HUDEP-2 (cell line): ENCODE results near the gene SOS2.
A peak's percentile ranks its signal among the peaks of the same experiment; 100 is the strongest.
"Not testable (repeated sequence)": the region's sequence is repeated elsewhere in the genome, so short reads cannot be mapped to it uniquely, and the experiment has no call there.

ENCODE experiments used
- DNase-seq, 76 experiments: peaks; one replicate each; lab custom pipeline; 2025; ENCODE audit not compliant: unreplicated experiment in 76 of 76; lab: John Stamatoyannopoulos, UW

SOS2 gene

GRCh38 chr14:50088117-50088515 is 143.3 kb downstream of the SOS2 start:
- DNase-seq = peak in 3 of 76 experiments; percentile 14 to 39 (median 34)

- peak in 48 of 76 experiments; percentile 6 to 61 (median 30) for DNase-seq
These were observed 143.8 kb downstream of the SOS2 start for GRCh38 chr14:50087341-50088116.

- DNase-seq = no peak
These were observed 145.1 kb downstream of the SOS2 start for GRCh38 chr14:50086321-50086711.

- DNase-seq = no peak
These were observed 145.6 kb downstream of the SOS2 start for GRCh38 chr14:50085570-50086320.

- no peak for DNase-seq
These were observed 146.7 kb downstream of the SOS2 start for GRCh38 chr14:50084666-50085065.

GRCh38 chr14:50083467-50084337 is 147.7 kb downstream of the SOS2 start:
- no peak for DNase-seq

- DNase-seq = no peak
These were observed 148.5 kb downstream of the SOS2 start for GRCh38 chr14:50082784-50083466.

GRCh38 chr14:50082308-50082742 is 149.1 kb downstream of the SOS2 start:
- no peak for DNase-seq

GRCh38 chr14:50079103-50079502 is 152.3 kb downstream of the SOS2 start:
- DNase-seq = not testable (repeated sequence)

- not testable (repeated sequence) for DNase-seq
These were observed 157.7 kb downstream of the SOS2 start for GRCh38 chr14:50073663-50074062.

- no peak for DNase-seq
These were observed 159.0 kb downstream of the SOS2 start for GRCh38 chr14:50072395-50072794.

- no peak for DNase-seq
These were observed 160.4 kb downstream of the SOS2 start for GRCh38 chr14:50070840-50071548.

- DNase-seq = no peak
These were observed 161.1 kb downstream of the SOS2 start for GRCh38 chr14:50070230-50070629.

- no peak for DNase-seq
These were observed 162.1 kb downstream of the SOS2 start for GRCh38 chr14:50069325-50069724.

GRCh38 chr14:50068496-50068895 is 162.9 kb downstream of the SOS2 start:
- no peak for DNase-seq

GRCh38 chr14:50067723-50068495 is 163.5 kb downstream of the SOS2 start:
- DNase-seq = no peak
